DOHH2 (cell line): ENCODE measurements around the gene INPP4B.

Experiments used
- H3F3A ChIP-seq: fragments of 200-600 bp; sonication (generic), shearing (Covaris generic); 2 replicates; pipeline ENCODE4 v1.6.0; 2016; ENCODE audit warnings: antibody characterized with exemption, mild to moderate bottlenecking; ENCODE audit not compliant: control insufficient read depth, insufficient read depth
- H3K27ac ChIP-seq: fragments of 200-600 bp; sonication (generic); 2 replicates; pipeline ENCODE4 v1.5.1; 2014; ENCODE audit warnings: low read depth, mild to moderate bottlenecking, low read length, moderate library complexity
- H3K27me3 ChIP-seq: fragments of 200-600 bp; sonication (generic); 2 replicates; pipeline ENCODE4 v1.6.1; 2014; ENCODE audit warnings: mild to moderate bottlenecking, low read length, mixed read lengths; ENCODE audit not compliant: control insufficient read depth
- H3K36me3 ChIP-seq: fragments of 200-600 bp; sonication (generic); 2 replicates; pipeline ENCODE4 v1.6.1; 2014; ENCODE audit warnings: mild to moderate bottlenecking, low read length, moderate library complexity, mixed read lengths; ENCODE audit not compliant: control insufficient read depth
- H3K4me1 ChIP-seq: fragments of 200-600 bp; sonication (generic); 2 replicates; pipeline ENCODE4 v1.6.1; 2014; ENCODE audit warnings: mild to moderate bottlenecking, low read length, mixed read lengths; ENCODE audit not compliant: control insufficient read depth
- H3K4me2 ChIP-seq: fragments of 200-600 bp; sonication (generic); 2 replicates; pipeline ENCODE4 v1.6.0; 2014; ENCODE audit warnings: mild to moderate bottlenecking, low read length, moderate library complexity
- H3K4me3 ChIP-seq: fragments of 200-600 bp; sonication (generic); 2 replicates; pipeline ENCODE4 v1.5.1; 2014; ENCODE audit warnings: mild to moderate bottlenecking, low read length, mixed read lengths
- H3K79me2 ChIP-seq: fragments of 200-600 bp; sonication (generic); 2 replicates; pipeline ENCODE4 v1.6.1; 2014; ENCODE audit warnings: mild to moderate bottlenecking, low read length, mixed read lengths; ENCODE audit not compliant: control insufficient read depth
- H3K9me2 ChIP-seq: fragments of 200-600 bp; sonication (generic); replicated peaks from 2 replicates; pipeline ENCODE4 v1.6.1; 2014; ENCODE audit warnings: mild to moderate bottlenecking, low read length, mixed read lengths; ENCODE audit not compliant: control insufficient read depth
- H3K9me3 ChIP-seq: fragments of 200-600 bp; sonication (generic); 2 replicates; pipeline ENCODE4 v1.6.1; 2014; ENCODE audit warnings: antibody characterized with exemption, low read length, mixed read lengths; ENCODE audit not compliant: control insufficient read depth, insufficient read depth
- H4K20me1 ChIP-seq: fragments of 200-600 bp; sonication (generic); 2 replicates; pipeline ENCODE4 v1.6.0; 2014; ENCODE audit warnings: low read depth, mild to moderate bottlenecking, antibody characterized with exemption, low read length, moderate library complexity; ENCODE audit not compliant: control insufficient read depth, insufficient read depth
- EZH2phosphoT487 ChIP-seq: fragments of 200-600 bp; sonication (generic); IDR thresholded peaks from 2 replicates; pipeline ENCODE4 v1.6.1; 2017; ENCODE audit warnings: borderline replicate concordance, mild to moderate bottlenecking, antibody characterized with exemption, low read length, moderate library complexity, mixed read lengths
- TF ChIP-seq, protein P1 (sequence below): fragments of 200-600 bp; sonication (generic); IDR thresholded peaks from one replicate; pipeline ENCODE4 v1.5.1; 2014; ENCODE audit warnings: antibody characterized with exemption, mild to moderate bottlenecking, low read depth, low read length; ENCODE audit not compliant: poor library complexity, severe bottlenecking

The INPP4B gene

DNA sequence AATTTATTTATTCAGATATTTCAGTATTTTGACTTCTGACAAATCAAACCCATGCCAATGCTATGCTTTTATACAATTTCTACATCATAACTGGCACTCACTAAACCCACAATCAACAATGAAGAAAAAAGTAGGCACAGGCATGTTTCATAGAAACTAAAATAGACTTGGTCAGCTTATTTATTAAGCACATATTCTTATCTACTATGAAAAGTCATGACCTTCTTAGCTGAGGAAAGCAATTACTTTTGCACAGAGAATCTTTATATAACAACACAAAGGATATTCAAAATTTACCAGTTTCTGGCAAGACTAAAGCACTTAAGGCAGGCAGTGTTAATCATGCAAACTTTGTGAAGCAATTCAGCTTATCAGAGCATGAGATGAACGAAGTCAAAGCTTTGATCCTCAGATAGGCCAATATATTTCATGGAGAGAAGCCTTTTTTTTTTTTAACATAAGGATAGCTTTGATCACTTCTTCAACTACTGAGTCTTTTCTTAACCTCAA is 490.6 kb downstream of the INPP4B start:
- Histone ChIP-seq H3K9me3 (no peaks in the 10 kb centered on the region), H3K27ac (no peak overlapping the region), H3K9me2 (no peaks in the 10 kb centered on the region), H3F3A (no peaks in the 10 kb centered on the region), H3K79me2 (no peaks in the 10 kb centered on the region), H4K20me1 (no peaks in the 10 kb centered on the region), H3K4me1 (no peaks in the 10 kb centered on the region), H3K4me2 (no peak overlapping the region), H3K4me3 (no peak overlapping the region), H3K27me3 (no peaks in the 10 kb centered on the region), H3K36me3 (no peaks in the 10 kb centered on the region)
- no peak for TF ChIP-seq EZH2phosphoT487
- TF ChIP-seq, protein P1, sequence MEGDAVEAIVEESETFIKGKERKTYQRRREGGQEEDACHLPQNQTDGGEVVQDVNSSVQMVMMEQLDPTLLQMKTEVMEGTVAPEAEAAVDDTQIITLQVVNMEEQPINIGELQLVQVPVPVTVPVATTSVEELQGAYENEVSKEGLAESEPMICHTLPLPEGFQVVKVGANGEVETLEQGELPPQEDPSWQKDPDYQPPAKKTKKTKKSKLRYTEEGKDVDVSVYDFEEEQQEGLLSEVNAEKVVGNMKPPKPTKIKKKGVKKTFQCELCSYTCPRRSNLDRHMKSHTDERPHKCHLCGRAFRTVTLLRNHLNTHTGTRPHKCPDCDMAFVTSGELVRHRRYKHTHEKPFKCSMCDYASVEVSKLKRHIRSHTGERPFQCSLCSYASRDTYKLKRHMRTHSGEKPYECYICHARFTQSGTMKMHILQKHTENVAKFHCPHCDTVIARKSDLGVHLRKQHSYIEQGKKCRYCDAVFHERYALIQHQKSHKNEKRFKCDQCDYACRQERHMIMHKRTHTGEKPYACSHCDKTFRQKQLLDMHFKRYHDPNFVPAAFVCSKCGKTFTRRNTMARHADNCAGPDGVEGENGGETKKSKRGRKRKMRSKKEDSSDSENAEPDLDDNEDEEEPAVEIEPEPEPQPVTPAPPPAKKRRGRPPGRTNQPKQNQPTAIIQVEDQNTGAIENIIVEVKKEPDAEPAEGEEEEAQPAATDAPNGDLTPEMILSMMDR: no peak

DNA sequence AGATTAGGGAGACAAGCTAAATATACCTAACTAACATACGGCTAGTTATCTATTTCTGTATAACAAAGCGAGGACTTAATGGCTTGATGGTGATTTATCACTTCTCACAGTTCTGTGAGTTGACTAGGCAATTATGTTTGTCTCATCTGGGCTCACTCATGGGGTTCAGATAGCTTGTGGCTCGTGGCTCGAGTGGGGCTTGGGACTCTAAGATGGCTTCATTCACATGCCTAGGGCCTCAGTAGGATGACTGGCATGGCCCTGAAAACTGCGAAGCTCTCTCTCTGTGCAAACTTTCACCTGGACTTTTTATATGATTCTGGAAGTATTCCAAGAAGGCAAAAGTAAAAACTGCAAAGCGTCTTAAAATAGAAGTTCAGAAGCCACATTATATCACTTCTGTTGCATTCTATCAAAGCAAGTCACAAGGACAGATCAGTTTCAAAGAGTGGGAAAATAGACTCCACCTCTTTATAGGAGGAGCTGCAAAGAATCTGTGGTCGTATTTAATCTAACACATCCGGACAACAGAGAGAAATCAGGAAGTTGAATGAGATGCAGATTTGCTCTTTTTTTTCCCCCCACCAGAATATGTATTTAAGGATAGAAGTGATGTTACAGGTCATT is 491.2 kb downstream of the INPP4B start:
- TF ChIP-seq, protein P1: no peak
- TF ChIP-seq EZH2phosphoT487: no peak
- Histone ChIP-seq H3K9me2 (no peaks in the 10 kb centered on the region), H3K4me2 (no peak overlapping the region)

DNA sequence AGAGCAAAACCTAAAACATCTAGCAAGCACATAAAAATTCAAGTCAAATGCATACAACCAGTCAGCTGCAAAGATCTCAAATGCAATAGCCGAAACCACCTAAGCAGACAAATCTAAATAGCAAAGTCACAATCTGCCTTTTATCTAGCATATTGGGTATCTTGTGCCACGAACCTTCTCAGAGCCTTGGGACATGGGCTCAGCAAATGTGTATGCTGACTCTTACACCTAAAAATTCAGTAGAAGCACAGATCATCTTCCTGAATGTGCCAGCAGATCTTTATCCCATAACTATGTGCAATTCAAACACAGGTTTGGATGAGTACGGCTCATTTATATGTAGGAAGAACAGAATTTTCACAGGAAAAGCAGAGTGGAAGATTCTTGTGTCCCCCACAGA is 492.1 kb downstream of the INPP4B start:
- no peaks in the 10 kb centered on the region for H3K27me3 ChIP-seq
- H3K9me2 ChIP-seq: no peaks in the 10 kb centered on the region
- H3K4me3 ChIP-seq: no peak overlapping the region
- H3K27ac ChIP-seq: no peak overlapping the region
- no peaks in the 10 kb centered on the region for H3F3A ChIP-seq
- H3K79me2 ChIP-seq: no peaks in the 10 kb centered on the region
- no peaks in the 10 kb centered on the region for H4K20me1 ChIP-seq
- no peaks in the 10 kb centered on the region for H3K4me1 ChIP-seq
- no peak for TF ChIP-seq EZH2phosphoT487
- TF ChIP-seq, protein P1: no peak
- H3K36me3 ChIP-seq: no peaks in the 10 kb centered on the region
- H3K4me2 ChIP-seq: no peak overlapping the region
- H3K9me3 ChIP-seq: no peaks in the 10 kb centered on the region

More for the DNA sequence above, 491.2 kb downstream of the INPP4B start:
- no peaks in the 10 kb centered on the region for H3F3A ChIP-seq
- H3K4me1 ChIP-seq: no peaks in the 10 kb centered on the region
- H3K27ac ChIP-seq: no peak overlapping the region
- no peaks in the 10 kb centered on the region for H4K20me1 ChIP-seq
- H3K79me2 ChIP-seq: no peaks in the 10 kb centered on the region
- no peaks in the 10 kb centered on the region for H3K36me3 ChIP-seq
- no peaks in the 10 kb centered on the region for H3K27me3 ChIP-seq
- no peaks in the 10 kb centered on the region for H3K9me3 ChIP-seq
- no peak overlapping the region for H3K4me3 ChIP-seq
